Activated CD4-positive, alpha-beta T cell treated with anti-CD3 and anti-CD28 coated beads for 1 hour (primary cell): ENCODE data around the gene ARHGAP15.

Source experiments
- DNase-seq: peaks from one replicate; pipeline ENCODE4 v3.0.0-alpha.2; 2020

The ARHGAP15 gene

GRCh38 chr2:143603846-143604565 lies 474.8 kb downstream of the ARHGAP15 start:
- DNase-seq = no peak

- DNase-seq = no peak
Measured at GRCh38 chr2:143604566-143604959, 475.3 kb downstream of the ARHGAP15 start.

GRCh38 chr2:143607231-143608062 lies 478.2 kb downstream of the ARHGAP15 start:
- no peak for DNase-seq

GRCh38 chr2:143608063-143608423 lies 478.8 kb downstream of the ARHGAP15 start:
- DNase-seq = no peak

GRCh38 chr2:143608758-143609157 lies 479.5 kb downstream of the ARHGAP15 start:
- no peak for DNase-seq

GRCh38 chr2:143611336-143611735 lies 482.1 kb downstream of the ARHGAP15 start:
- no peak for DNase-seq

GRCh38 chr2:143615562-143615961 lies 486.3 kb downstream of the ARHGAP15 start:
- no peak for DNase-seq

- no peak for DNase-seq
Measured at GRCh38 chr2:143616452-143616851, 487.2 kb downstream of the ARHGAP15 start.

GRCh38 chr2:143617803-143618415 lies 488.7 kb downstream of the ARHGAP15 start:
- no peak for DNase-seq

GRCh38 chr2:143622106-143622505 lies 492.9 kb downstream of the ARHGAP15 start:
- DNase-seq = no peak

- DNase-seq = no peak
Measured at GRCh38 chr2:143623231-143623908, 494.2 kb downstream of the ARHGAP15 start.

GRCh38 chr2:143623909-143624260 lies 494.7 kb downstream of the ARHGAP15 start:
- no peak for DNase-seq

- no peak for DNase-seq
Measured at GRCh38 chr2:143629340-143629739, 500.1 kb downstream of the ARHGAP15 start.

- DNase-seq = no peak
Measured at GRCh38 chr2:143632751-143633374, 503.6 kb downstream of the ARHGAP15 start.

- no peak for DNase-seq
Measured at GRCh38 chr2:143633419-143633818, 504.2 kb downstream of the ARHGAP15 start.

- no peak for DNase-seq
Measured at GRCh38 chr2:143635302-143635701, 506.1 kb downstream of the ARHGAP15 start.

- no peak for DNase-seq
Measured at GRCh38 chr2:143635936-143636335, 506.7 kb downstream of the ARHGAP15 start.

GRCh38 chr2:143640826-143641225 lies 511.6 kb downstream of the ARHGAP15 start:
- no peak for DNase-seq

GRCh38 chr2:143645921-143646645 lies 516.9 kb downstream of the ARHGAP15 start:
- no peak for DNase-seq

GRCh38 chr2:143649226-143649740 lies 520.1 kb downstream of the ARHGAP15 start:
- no peak for DNase-seq

- DNase-seq = no peak
Measured at GRCh38 chr2:143652692-143653091, 523.5 kb downstream of the ARHGAP15 start.

- DNase-seq = no peak
Measured at GRCh38 chr2:143668234-143668633, 539.0 kb downstream of the ARHGAP15 start.
